Endometrial microvascular endothelial cells (primary cell): Measurements from ENCODE around the gene GRB10. TPM values are rescaled to one million over a fixed set of nuclear protein-coding genes. Genes with fewer than 3 reads are reported as not detected.

ENCODE experiments used
- in situ Hi-C: cut with HindIII; loops from 2 replicates; pipeline ENCODE4 v1.10.0; 2017; ENCODE audit warnings: low sequenced_read_pairs, low pct_unique_long_range_greater_than_20kb; ENCODE audit errors: inconsistent ontology term
- total RNA-seq: library from RNA; depleted of rRNA; stranded (reverse); fragments of >200 nt; gene quantifications from one replicate; pipeline ENCODE4 v1.2.3, GENCODE V29; 2015; ENCODE audit errors: inconsistent ontology term

The GRB10 gene
- total RNA-seq, 1 donor from 2014 or later: 73.5 TPM

- in situ Hi-C loops: loop anchor here (25.0 kb wide), 1 partner anchor 450 kb away; no protein-coding TSS in a partner anchor
Measured at GRCh38 chr7:50687096-50687495, 95.6 kb downstream of the GRB10 start.

DNA sequence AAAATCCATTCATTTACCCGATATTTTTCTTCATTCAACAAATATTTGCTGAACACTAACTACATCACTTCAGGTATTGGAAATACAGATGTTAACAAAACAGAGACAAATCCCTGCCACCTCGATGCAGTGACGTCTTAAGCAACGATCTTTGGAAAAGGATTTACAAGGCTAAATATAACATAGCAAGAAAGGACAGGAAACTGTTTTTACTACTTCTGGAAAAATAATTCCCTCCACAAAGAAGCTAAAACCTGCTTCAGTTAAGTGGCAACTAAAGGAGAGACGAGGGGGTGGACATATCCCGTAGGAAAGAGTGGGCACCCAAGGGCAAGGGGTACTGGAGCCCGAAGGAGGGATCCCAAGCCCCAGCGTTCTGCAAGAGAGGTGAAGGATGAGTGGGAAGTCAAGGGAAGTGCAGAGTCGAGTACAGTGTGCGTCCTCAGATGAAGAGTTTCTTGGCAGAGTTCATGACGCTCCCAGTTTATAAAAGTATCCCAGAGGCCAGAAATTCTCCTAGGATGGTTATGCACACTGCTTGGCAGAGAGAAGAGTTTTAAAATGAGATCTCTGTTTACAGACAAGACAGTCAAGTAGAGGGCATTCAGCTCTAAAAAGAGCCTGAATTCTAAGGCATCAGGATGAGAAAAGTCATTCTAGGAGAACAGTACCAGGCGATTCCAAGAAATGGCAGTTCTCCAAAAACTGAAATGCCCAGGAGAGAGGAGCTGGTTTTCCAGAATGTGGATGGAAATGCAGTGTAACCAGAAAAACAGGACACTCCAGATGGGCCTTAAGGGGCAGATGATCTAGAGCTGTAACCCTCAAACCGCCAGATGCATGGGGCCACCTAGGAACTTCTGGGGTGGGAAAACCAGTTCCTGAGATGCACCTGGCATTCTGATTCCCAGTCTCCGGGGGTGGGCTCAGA is 97.3 kb downstream of the GRB10 start:
- in situ Hi-C loops: loop anchor here (25.0 kb wide), 1 partner anchor 452 kb away; no protein-coding TSS in a partner anchor

DNA sequence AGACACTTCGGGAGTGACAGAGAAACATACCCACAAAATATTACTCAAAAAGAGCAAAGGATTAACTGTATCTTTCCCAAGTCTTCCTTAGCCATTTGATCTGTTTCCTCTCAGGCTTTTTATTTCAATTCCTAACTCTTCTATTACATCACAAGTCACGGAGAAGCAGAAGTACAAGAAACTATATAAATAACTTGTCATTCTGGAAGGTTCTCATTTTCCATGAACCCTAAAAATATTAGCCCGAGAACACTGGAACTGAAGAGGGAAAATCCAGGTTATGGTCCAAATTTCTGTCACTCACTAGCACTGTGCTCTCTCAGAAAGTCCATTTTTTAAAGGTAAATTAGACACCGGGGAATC is 98.0 kb downstream of the GRB10 start:
- in situ Hi-C loops: loop anchor here (25.0 kb wide), 1 partner anchor 453 kb away; no protein-coding TSS in a partner anchor

GRCh38 chr7:50684011-50684712 is 98.5 kb downstream of the GRB10 start:
- in situ Hi-C loops: loop anchor here (25.0 kb wide), 1 partner anchor 453 kb away; no protein-coding TSS in a partner anchor

DNA sequence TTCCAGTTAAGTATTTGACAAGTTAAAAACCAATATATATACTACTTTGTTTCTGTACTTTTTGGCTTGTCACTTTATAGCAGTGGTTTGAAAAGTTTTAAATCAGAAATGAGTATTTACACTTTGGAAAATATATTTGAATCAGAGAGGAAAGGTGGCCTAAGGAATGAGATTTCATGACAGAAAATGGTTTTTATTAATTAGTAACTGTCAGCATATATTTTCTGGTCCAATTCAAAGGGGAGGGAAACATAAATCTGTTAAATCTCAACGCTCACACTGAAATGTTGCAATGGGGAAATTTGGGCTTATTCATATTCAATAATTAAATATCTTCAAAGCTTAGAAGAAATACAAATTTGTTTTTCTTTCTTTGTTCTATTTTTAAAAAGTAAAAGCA is 100.1 kb downstream of the GRB10 start:
- in situ Hi-C loops: loop anchor here (25.0 kb wide), 1 partner anchor 455 kb away; no protein-coding TSS in a partner anchor

DNA sequence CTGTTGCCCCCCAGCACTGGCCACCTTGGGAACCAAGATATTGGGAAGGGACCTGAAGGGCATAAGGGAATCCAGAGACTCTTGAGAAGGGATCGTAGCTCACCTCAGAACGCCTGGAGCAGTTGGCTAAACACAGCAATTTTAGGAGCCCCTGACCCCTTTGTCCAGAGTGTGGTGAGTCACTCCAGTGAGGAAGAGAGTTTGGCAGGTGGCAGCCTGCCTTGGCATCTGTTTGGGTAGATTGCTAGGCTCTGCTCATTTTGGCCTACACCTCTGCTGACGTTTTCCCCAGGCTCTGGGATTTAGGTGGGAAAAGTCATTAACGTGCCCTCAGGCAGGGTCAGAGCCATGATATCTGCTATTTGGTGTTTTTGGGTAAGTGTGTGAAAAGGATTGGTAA is 100.6 kb downstream of the GRB10 start:
- in situ Hi-C loops: loop anchor here (25.0 kb wide), 1 partner anchor 455 kb away; no protein-coding TSS in a partner anchor

DNA sequence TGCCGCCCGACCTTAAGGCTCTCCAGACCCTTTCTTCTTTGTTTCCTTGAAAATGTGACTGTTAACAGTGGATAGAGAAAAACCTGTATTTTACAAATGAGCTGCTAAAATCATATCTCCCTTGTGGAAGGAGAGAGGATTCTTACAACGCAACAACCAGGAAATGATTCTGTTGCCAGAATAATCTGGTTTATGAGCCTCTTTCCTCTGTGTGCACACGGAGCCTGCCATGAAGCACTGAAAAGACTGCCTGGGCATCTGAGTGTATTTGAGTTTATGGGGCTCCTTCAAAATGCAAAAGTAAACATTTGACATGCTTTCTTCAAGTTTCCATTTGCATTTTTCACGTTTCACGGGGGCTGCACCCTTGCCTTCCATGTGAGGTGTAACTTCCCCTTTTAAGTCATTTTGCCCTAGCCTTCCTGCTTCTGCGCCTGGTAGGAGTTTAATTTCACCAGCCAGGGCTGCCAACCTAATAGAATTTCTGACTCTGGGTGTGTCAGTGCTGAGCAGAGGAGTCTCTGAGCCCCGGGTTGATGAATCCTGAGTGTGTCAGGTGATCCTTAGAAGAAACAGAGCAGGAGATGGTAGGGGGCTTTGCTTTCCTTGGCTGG is 101.2 kb downstream of the GRB10 start:
- in situ Hi-C loops: loop anchor here (25.0 kb wide), 1 partner anchor 456 kb away; no protein-coding TSS in a partner anchor

DNA sequence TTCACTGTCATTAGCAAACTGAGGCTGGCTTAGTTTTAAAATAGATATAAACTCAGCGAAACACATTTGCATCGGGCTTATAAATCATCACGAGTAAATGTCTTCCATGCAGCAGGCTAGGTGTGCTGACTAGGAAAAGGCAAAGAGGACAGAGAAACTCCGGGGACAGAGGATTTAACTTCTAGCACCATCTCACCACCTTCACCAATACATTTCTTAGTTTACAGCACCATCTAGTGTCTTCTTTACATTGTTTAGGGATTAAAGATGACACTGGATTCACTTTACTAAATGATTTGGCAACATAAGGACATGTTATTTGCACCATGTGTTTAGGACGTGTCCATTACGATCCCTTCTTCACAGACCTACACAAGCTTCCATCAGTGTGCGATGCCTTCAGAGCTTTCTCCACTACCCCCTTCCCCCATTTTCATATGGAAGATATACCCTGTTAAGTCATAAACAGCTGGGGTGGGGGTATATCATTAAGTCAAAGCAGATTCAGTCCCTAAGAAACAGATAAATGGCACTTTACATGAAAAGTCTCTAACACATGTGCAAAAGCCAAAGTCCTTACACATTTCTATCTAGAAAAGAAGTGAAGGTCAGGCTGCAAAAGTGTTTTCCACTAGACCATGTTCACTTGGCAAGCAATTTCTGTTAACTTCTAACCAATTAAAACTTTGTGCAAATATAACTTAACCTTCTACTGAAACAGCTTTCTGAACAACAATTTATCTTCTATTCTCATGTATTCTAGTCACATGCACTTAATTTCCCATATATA is 103.3 kb downstream of the GRB10 start:
- in situ Hi-C loops: loop anchor here (25.0 kb wide), 1 partner anchor 458 kb away; no protein-coding TSS in a partner anchor

- in situ Hi-C loops: loop anchor here (25.0 kb wide), 1 partner anchor 459 kb away; no protein-coding TSS in a partner anchor
Measured at GRCh38 chr7:50678586-50678985, 104.1 kb downstream of the GRB10 start.

GRCh38 chr7:50677638-50677996 is 105.1 kb downstream of the GRB10 start:
- in situ Hi-C loops: loop anchor here (25.0 kb wide), 1 partner anchor 460 kb away; no protein-coding TSS in a partner anchor

- in situ Hi-C loops: loop anchor here (25.0 kb wide), 1 partner anchor 460 kb away; no protein-coding TSS in a partner anchor
Measured at GRCh38 chr7:50676740-50677637, 105.7 kb downstream of the GRB10 start.

DNA sequence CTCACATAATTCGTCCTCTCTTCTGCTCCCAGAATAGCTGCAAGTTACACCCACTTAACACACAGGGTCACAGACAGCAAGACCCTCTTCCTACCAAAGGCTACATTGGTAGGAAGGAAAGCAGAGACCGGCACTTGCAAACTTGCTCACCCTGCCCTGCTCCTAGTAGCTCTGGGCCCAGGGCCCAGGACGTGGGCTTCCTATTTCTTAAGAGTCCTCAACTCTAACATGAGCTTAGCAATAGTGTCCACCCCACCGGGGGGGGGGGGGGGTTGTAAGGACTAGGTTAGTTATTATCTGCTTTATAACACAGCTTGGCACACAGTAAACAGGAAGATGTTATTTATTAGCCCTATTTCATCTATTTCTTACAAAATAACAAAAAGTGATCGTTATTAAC is 106.6 kb downstream of the GRB10 start:
- in situ Hi-C loops: loop anchor here (25.0 kb wide), 1 partner anchor 461 kb away; no protein-coding TSS in a partner anchor

DNA sequence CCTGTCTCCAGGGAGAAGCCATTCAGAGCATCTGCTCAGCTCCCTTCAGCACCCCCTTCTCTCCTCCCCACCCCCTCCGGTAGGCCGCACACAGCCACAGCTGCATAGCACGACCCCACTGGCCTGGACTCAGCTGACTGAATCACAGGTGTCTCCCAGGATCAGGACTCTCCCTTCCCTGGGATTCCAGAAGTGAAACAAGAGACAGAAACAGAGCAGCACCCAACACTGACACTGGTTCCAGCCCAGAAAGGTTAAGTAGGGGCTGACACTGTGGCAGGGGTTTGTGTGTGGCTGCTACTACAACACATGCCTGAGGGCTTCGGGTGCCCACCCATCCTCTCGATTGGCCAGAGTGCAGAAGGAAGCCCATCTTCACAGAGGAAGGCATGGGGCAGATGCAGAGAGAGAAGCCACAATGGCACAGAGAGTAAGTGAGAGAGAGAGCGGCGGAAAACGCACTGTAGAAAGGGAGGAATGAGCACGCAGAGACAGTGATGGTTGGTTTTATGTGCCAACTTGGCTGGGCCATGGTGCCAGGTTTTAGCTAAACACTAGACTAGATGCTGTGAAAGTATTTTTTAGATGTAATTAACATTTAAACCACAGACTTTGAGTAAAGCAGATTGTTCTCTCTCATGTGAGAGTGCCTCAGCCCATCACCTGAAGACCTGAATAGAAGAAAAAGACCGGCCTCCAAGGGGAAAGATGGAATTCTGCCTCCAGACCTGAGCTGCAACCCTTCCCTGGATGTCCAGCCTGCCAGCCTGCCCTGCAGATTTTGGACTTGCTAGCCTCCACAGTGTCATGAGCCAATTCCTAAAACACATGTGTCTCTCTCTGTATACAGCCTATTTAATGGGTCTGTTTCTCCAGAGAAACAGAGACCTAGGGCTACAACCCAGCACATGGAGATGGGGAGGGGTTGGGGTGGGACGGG is 107.5 kb downstream of the GRB10 start:
- in situ Hi-C loops: loop anchor here (25.0 kb wide), 1 partner anchor 462 kb away; no protein-coding TSS in a partner anchor

DNA sequence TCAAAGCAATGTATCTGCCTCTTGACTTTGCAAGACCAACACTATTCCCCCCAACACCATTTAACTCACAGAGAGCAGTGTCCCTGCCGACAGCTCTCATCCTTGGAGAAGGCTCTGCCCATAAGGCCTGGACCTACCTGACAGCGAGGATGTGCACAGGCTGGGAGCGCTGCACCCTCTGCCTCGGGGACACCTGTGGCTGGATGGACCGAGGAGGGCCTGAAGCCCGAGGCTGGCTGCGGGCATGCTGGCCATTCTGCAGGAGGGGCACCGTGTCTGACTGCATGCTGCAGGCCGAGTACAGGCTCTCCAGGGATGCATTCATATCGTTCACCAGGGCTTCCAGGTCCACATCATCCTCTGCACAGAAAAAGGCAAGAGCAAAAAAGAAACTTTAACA is 108.4 kb downstream of the GRB10 start:
- in situ Hi-C loops: no loop called here

DNA sequence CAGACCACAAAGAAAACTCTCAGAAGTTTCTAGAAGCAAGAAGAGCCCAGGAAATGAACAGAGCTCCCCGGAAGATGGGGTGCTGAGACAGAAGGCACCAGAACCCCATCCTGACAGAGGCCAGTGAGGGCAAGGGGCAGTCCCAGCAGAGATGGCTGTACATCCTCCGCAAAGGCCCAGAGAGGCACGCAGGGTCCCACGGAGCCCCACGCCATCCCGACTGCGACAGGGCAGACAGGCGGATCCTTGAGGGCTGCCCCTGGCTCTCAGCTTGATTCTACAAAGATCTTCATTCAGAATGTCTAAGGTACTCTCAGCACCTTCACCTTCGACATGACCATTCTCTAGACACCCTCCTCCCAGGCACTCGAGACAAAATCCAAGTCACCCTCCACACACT is 109.6 kb downstream of the GRB10 start:
- in situ Hi-C loops: no loop called here

GRCh38 chr7:50672045-50672444 is 110.7 kb downstream of the GRB10 start:
- in situ Hi-C loops: no loop called here
